Measurements from ENCODE around the gene KDM4B. TPM values are rescaled to one million over a fixed set of nuclear protein-coding genes. Genes with fewer than 3 reads are reported as not detected.

Gene KDM4B
- total RNA-seq, 4 donors from 2014 or later = 26.0 to 51.2 (median 34.2) TPM

GRCh38 chr19:5052515-5052914, 83.6 kb downstream of the KDM4B start:
- Histone ChIP-seq H3K27me3 (no peaks in the 10 kb centered on the region), H3K4me3 (no peak overlapping the region), H3K27ac (replicated peaks in 1 of 4) (no peak overlapping the region), H3K4me1 (peaks cover 19 to 26% (median 22%) of the 10 kb centered on the region in 4 donors), H3K9me3 (no peaks in the 10 kb centered on the region), H3K36me3 (peaks cover 3 to 85% (median 51%) of the 10 kb centered on the region in 4 donors)
- no peak for TF ChIP-seq POLR2AphosphoS5 (IDR thresholded peaks at IDR 0.05)
- intact Hi-C loops (cut with DNase I) = loop anchor here (10.0 kb wide), 1 partner anchor 92 kb away; no protein-coding TSS in a partner anchor
- no peak for DNase-seq (ENCODE audit: extremely low spot score)
- WGBS = no CpG with 5 or more reads among the region's 13 CpGs

DNA sequence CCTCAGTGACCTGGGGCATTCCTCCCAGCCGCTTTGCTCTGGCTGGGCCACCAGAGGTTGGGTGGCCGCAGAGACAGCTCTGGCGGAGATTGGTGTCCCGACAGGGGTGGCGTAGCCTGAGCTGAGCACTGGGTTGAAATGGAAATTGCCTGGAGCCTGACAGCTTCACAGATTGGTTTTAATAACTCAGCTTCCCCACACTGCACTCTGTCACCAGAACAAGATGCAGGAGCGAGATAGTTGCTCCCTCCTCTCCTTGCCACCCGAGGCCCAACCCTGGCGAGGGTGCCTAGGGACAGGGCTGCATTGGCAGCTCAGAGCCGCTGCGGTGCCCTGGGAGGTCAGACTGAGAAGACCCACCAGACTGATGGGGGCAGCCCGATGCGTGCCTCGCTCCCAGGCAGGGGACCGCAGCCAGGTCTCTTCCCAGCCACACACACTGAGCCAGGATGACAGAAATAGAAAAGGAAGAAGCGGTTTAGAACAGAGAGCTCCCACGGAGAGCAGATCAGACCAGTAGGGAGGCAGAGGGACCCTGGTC, 84.1 kb downstream of the KDM4B start:
- peaks cover 4 to 85% (median 51%) of the 10 kb centered on the region in 4 donors for H3K36me3 ChIP-seq
- no peak overlapping the region for H3K27ac ChIP-seq (replicated peaks in 1 of 4)
- DNase-seq (ENCODE audit: extremely low spot score) = no peak
- no peaks in the 10 kb centered on the region for H3K9me3 ChIP-seq
- H3K4me1 ChIP-seq = peaks cover 15 to 21% (median 18%) of the 10 kb centered on the region in 4 donors
- no peak for TF ChIP-seq EP300 (IDR thresholded peaks at IDR 0.05)
- WGBS = 87% methylated on average over 11 of the region's 16 CpGs
- no peak overlapping the region for H3K4me3 ChIP-seq
- intact Hi-C loops (cut with DNase I) = loop anchor here (10.0 kb wide), 1 partner anchor 92 kb away; no protein-coding TSS in a partner anchor
- no peaks in the 10 kb centered on the region for H3K27me3 ChIP-seq

GRCh38 chr19:5053661-5054060, 84.7 kb downstream of the KDM4B start:
- Histone ChIP-seq H3K4me1 (peaks cover 8 to 20% (median 15%) of the 10 kb centered on the region in 4 donors), H3K36me3 (peaks cover 4 to 89% (median 53%) of the 10 kb centered on the region in 4 donors), H3K9me3 (no peaks in the 10 kb centered on the region), H3K27ac (replicated peaks in 1 of 4) (no peak overlapping the region), H3K27me3 (no peaks in the 10 kb centered on the region), H3K4me3 (no peak overlapping the region)
- TF ChIP-seq POLR2A (IDR thresholded peaks at IDR 0.05; ENCODE audit: low read depth) = no peak
- TF ChIP-seq EP300 (IDR thresholded peaks at IDR 0.05) = no peak
- TF ChIP-seq, protein P1, sequence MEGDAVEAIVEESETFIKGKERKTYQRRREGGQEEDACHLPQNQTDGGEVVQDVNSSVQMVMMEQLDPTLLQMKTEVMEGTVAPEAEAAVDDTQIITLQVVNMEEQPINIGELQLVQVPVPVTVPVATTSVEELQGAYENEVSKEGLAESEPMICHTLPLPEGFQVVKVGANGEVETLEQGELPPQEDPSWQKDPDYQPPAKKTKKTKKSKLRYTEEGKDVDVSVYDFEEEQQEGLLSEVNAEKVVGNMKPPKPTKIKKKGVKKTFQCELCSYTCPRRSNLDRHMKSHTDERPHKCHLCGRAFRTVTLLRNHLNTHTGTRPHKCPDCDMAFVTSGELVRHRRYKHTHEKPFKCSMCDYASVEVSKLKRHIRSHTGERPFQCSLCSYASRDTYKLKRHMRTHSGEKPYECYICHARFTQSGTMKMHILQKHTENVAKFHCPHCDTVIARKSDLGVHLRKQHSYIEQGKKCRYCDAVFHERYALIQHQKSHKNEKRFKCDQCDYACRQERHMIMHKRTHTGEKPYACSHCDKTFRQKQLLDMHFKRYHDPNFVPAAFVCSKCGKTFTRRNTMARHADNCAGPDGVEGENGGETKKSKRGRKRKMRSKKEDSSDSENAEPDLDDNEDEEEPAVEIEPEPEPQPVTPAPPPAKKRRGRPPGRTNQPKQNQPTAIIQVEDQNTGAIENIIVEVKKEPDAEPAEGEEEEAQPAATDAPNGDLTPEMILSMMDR (IDR thresholded peaks at IDR 0.05) = no peak
- no peak for TF ChIP-seq POLR2AphosphoS5 (IDR thresholded peaks at IDR 0.05)
- intact Hi-C loops (cut with DNase I) = loop anchor here (10.0 kb wide), 1 partner anchor 91 kb away; no protein-coding TSS in a partner anchor
- no peak for DNase-seq (ENCODE audit: extremely low spot score)
- 85% methylated on average over 11 of the region's 11 CpGs for WGBS

GRCh38 chr19:5054551-5055456, 85.9 kb downstream of the KDM4B start:
- Histone ChIP-seq H3K36me3 (peaks cover 4 to 91% (median 56%) of the 10 kb centered on the region in 4 donors), H3K4me1 (peaks cover 0 to 16% (median 8%) of the 10 kb centered on the region in 4 donors), H3K4me3 (no peak overlapping the region), H3K27ac (replicated peaks in 1 of 4) (no peak overlapping the region), H3K9me3 (no peaks in the 10 kb centered on the region), H3K27me3 (no peaks in the 10 kb centered on the region)
- intact Hi-C loops (cut with DNase I) = loop anchor here (10.0 kb wide), 1 partner anchor 90 kb away; no protein-coding TSS in a partner anchor
- 96% methylated on average over 15 of the region's 35 CpGs for WGBS
- DNase-seq (ENCODE audit: extremely low spot score) = no peak
- TF ChIP-seq POLR2A (IDR thresholded peaks at IDR 0.05; ENCODE audit: low read depth) (no peak), POLR2AphosphoS5 (IDR thresholded peaks at IDR 0.05) (no peak), EP300 (IDR thresholded peaks at IDR 0.05) (no peak)
- TF ChIP-seq, protein P1 (IDR thresholded peaks at IDR 0.05) = no peak

DNA sequence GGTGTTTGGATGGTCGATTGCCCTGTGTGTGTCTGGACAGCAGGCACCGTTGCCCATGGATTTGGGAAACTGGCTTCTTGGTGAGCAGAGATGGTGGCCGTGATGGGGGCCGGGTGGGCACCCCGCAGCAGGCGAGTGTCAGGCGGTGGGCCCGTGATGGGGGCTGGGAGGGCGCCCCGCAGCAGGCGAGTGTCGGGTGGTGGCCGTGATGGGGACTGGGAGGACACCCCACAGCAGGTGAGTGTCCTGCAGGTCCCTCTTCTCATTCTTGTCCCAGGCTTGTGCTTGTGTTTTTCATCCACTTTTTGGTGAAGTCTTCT, 86.5 kb downstream of the KDM4B start:
- Histone ChIP-seq H3K27ac (replicated peaks in 1 of 4) (no peak overlapping the region), H3K4me1 (peaks cover 0 to 13% (median 8%) of the 10 kb centered on the region in 4 donors), H3K4me3 (no peak overlapping the region), H3K9me3 (no peaks in the 10 kb centered on the region), H3K36me3 (peaks cover 4 to 88% (median 56%) of the 10 kb centered on the region in 4 donors), H3K27me3 (no peaks in the 10 kb centered on the region)
- TF ChIP-seq EP300 (IDR thresholded peaks at IDR 0.05) = no peak
- TF ChIP-seq, protein P1 (IDR thresholded peaks at IDR 0.05) = no peak
- 88% methylated on average over 12 of the region's 13 CpGs for WGBS
- no peak for DNase-seq (ENCODE audit: extremely low spot score)
- intact Hi-C loops (cut with DNase I) = loop anchor here (10.0 kb wide), 1 partner anchor 89 kb away; no protein-coding TSS in a partner anchor

All from esophagus muscularis mucosa (tissue), 4 donors.